ENCODE results near the gene PROSER3.

- TF ChIP-seq CTCF (IDR thresholded peaks at IDR 0.05) (no peak), POLR2A (IDR thresholded peaks at IDR 0.05) (no peak)
These were observed 58.3 kb downstream of the PROSER3 start for GRCh38 chr19:35816262-35816661.

Measured in body of pancreas (tissue), 4 donors.